T-helper 1 cell treated with Interleukin-12 subunit alpha and Interleukin-12 subunit beta and Interleukin-4 antibody, amounts not matched to agents 30 μg/mL and 1 μg/mL, for 36 hours (primary cell): ENCODE data around the gene ATP2B2.

Experiments used
- H3K27ac Mint-ChIP-seq: one replicate; pipeline ENCODE4 v1.8.0; 2021; ENCODE audit warnings: mild to moderate bottlenecking, mixed read lengths
- H3K27me3 Mint-ChIP-seq: one replicate; pipeline ENCODE4 v1.8.0; 2021; ENCODE audit warnings: low read depth, mixed read lengths
- H3K36me3 Mint-ChIP-seq: one replicate; pipeline ENCODE4 v1.8.0; 2021; ENCODE audit warnings: low read depth, mixed read lengths
- H3K4me1 Mint-ChIP-seq: one replicate; pipeline ENCODE4 v1.8.0; 2021; ENCODE audit warnings: low read depth, mixed read lengths
- H3K4me3 Mint-ChIP-seq: one replicate; pipeline ENCODE4 v1.8.0; 2021; ENCODE audit warnings: mild to moderate bottlenecking, moderate library complexity, mixed read lengths
- H3K9me3 Mint-ChIP-seq: one replicate; pipeline ENCODE4 v1.8.0; 2021; ENCODE audit warnings: mixed read lengths

The ATP2B2 gene

DNA sequence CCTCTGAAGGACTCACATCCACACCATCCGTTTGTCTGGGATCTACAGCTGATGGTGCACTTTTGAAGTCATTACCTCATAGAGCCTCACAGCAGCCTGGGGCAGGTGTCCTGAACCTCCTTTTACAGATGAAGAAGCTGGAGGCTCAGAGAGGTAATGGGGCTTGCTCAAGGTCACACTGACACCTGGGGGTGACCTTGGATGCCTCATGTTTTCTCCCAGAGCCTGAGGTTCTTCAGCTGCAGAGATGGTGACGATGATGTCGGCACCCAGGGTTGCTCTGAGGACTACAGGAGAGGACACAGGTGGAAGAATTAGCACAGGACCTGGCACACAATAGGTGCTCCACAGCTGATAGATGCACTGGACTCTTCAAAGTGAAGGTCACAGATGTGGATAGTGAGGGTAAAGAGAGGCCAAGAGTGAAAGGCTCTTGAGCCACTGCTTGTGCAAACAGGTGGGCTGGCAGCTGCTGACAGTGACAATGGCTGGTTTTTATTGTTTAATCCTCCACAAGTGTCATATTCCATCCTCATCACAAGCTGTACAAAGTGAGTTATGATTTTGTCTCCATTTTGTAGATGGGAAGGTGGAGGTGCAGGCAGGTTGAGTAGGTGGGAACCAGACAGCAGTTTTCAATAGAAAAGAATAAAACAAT is 17.4 kb upstream of the ATP2B2 start:
- no peaks in the 10 kb centered on the region for H3K4me1 Mint-ChIP-seq
- peaks cover 32% of the 10 kb centered on the region for H3K27me3 Mint-ChIP-seq
- H3K9me3 Mint-ChIP-seq, result no peaks in the 10 kb centered on the region
- H3K27ac Mint-ChIP-seq, result no peak overlapping the region
- H3K36me3 Mint-ChIP-seq, result no peaks in the 10 kb centered on the region
- no peak overlapping the region for H3K4me3 Mint-ChIP-seq

DNA sequence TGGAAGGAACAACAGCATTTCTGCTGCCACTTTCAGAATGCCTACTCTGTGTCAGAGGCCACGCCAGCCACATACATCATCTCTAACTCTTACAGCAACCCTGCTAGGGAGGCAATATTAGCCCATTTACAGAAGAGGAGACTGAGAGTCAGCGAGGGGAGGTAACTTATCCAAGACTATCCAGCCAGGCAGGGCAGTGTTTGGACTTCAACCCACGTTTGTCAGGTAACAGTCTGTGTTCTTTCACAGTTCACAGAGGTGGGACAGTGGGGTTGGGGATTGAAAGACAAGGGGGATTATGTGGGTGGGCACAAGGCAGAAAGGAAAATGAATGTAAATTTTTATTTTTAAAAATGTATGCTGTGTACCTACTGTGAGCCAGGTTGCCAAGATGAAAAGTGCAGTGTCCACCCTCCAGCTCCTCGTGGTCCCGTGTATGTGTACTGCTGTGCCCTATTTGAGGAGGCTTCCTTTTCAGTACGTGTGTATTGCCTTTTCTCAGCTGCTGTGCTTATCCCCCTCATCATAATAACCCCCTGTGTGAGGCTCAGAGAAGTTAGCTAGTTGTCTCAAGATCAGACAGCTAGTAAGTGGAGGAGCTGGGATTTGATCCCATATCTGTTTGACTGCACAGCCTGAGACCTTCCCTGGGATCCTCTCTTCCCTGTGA is 16.5 kb upstream of the ATP2B2 start:
- Mint-ChIP-seq H3K4me3 (no peak overlapping the region), H3K27me3 (peaks cover 32% of the 10 kb centered on the region), H3K4me1 (no peaks in the 10 kb centered on the region), H3K27ac (no peak overlapping the region), H3K9me3 (no peaks in the 10 kb centered on the region), H3K36me3 (no peaks in the 10 kb centered on the region)

DNA sequence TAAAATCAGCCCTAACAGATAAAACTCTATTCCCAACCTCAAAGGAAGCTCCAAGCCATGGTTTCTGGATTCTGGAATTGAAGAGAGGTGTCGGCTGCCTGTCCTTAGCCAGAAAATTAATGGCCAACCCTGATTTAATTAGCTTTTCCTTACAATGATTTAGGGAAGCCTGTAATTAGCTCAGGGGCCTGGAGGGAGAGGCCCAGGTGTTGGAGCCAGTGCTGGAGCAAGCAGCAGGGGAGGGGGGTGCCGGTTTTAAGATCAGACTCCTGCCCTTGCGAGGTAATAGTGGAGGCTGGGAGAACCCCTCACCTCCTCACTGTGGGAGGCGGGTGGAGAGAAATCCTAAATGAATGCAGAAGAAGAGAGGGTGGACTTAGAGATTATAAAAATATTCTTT is 14.7 kb upstream of the ATP2B2 start:
- H3K27me3 Mint-ChIP-seq, result peaks cover 25% of the 10 kb centered on the region
- no peaks in the 10 kb centered on the region for H3K4me1 Mint-ChIP-seq
- H3K27ac Mint-ChIP-seq, result no peak overlapping the region
- H3K36me3 Mint-ChIP-seq, result no peaks in the 10 kb centered on the region
- no peaks in the 10 kb centered on the region for H3K9me3 Mint-ChIP-seq
- H3K4me3 Mint-ChIP-seq, result no peak overlapping the region

DNA sequence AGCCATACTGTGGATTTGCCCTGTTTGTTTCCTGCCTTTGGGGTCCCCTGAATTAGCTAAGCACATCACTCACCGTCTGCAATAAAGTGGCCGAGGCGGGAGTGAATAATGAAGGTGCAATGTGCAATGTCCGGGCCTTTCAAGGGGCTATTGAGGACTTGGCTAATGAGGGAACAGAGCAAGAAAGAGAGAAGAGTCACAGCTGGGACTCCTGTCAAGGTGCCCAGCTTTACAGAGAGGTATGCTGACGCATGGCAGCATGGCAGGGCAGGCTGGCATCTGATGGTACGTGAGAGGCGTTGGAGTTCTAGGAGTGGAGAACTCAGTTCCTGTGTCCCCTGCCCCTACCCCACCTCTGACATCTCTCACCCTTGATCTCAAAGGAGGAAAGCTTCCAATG is 13.8 kb upstream of the ATP2B2 start:
- Mint-ChIP-seq H3K27me3 (peaks cover 18% of the 10 kb centered on the region), H3K36me3 (no peaks in the 10 kb centered on the region), H3K9me3 (no peaks in the 10 kb centered on the region), H3K4me1 (no peaks in the 10 kb centered on the region), H3K4me3 (no peak overlapping the region), H3K27ac (no peak overlapping the region)

DNA sequence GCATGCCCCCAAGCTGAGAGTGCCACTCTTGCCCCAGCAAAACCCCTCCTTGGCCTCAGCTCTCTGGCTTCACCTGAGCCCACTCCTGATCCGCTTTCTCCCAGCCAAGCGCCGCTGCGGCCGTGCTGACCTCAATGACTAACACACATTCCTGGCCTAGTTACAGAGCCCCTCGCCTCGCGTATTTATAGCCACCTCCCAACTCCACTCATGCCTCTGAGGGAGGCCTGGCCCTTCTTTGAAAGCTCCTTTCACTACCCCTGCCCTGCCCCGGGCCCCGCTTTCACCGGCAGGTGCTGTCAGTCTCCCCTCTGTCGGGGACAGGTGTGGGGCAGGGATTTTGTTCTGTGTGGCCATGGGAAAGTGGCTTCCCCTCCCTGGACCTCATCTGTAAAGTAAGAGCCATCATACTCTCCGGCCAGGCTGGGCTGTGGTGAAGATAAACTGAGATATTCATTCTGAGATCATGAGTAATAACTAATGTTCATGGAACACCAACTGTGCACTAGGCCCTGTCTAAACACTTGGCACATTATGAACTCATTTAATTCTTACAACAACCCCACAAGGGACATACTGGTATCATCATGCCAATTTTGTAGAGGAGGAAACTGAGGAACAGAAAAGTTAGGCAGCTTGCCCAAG is 13.2 kb upstream of the ATP2B2 start:
- Mint-ChIP-seq H3K4me3 (no peak overlapping the region), H3K27me3 (peaks cover 12% of the 10 kb centered on the region), H3K9me3 (no peaks in the 10 kb centered on the region), H3K27ac (no peak overlapping the region), H3K36me3 (no peaks in the 10 kb centered on the region), H3K4me1 (no peaks in the 10 kb centered on the region)

DNA sequence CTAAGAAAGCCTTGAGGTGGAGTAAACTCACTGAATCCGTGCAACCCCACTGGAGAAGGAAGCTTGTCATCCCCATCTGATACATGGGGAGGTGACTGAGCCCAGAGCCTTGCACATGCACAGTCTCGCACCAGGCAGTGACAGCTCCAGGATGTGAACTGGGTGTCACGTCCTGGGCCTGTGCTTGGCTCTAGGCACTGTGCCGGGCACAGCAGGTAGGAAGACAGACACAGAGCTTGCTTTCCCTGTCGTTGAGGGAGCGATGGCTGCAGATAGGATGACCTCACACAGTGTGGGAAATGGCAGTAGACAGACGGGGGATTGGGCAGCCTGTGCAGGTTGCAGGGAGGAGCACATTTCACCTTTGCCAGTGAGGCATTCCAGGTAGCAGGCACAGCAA is 12.2 kb upstream of the ATP2B2 start:
- Mint-ChIP-seq H3K9me3 (no peaks in the 10 kb centered on the region), H3K4me3 (no peak overlapping the region), H3K27me3 (peaks cover 7% of the 10 kb centered on the region), H3K36me3 (no peaks in the 10 kb centered on the region), H3K4me1 (no peaks in the 10 kb centered on the region), H3K27ac (no peak overlapping the region)

DNA sequence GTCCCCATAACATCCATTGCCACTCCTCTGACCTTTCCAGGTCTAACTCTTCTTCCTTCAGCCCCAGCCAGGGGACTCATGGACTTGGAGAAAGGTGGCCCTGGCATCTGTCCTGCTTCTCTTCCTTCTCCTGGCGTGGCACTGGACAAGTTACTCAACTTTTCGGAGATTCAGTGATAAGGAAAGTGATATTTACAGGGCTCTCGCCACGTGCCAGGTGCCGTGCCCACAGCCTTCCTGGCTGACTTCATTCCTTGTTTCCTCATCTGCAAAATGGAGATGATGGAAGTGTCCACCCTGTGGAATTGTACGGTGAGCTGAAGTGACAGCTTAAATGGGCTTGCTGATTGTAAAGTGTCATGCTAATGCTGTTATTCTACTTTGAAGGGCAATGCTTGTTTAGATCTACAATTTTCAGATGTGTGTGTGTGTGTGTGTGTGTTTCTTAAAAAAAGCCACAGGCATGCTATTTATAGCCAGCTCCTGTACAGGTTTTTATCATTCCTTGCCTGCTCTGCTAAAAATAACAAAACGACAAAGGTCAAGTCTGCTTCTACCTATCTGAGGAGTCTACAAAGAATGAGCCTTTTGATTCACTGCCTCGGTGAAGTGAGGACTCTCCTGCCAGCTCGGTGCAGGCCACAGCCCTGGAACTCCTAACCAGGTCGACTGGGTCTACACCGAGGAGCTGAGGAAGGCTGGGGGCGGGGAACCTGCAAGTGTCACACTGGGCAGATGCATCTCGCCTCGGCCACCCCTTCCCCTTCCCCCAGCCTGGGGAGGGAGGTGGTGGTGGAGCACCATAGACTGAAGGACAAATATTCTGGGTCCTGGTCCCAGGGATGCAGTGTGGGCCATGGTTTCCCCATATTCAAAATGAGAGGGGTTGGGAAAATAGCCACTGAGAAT is 11.4 kb upstream of the ATP2B2 start:
- H3K27ac Mint-ChIP-seq, result no peak overlapping the region
- H3K27me3 Mint-ChIP-seq, result peaks cover 5% of the 10 kb centered on the region
- H3K36me3 Mint-ChIP-seq, result no peaks in the 10 kb centered on the region
- no peaks in the 10 kb centered on the region for H3K4me1 Mint-ChIP-seq
- H3K4me3 Mint-ChIP-seq, result no peak overlapping the region
- H3K9me3 Mint-ChIP-seq, result no peaks in the 10 kb centered on the region

DNA sequence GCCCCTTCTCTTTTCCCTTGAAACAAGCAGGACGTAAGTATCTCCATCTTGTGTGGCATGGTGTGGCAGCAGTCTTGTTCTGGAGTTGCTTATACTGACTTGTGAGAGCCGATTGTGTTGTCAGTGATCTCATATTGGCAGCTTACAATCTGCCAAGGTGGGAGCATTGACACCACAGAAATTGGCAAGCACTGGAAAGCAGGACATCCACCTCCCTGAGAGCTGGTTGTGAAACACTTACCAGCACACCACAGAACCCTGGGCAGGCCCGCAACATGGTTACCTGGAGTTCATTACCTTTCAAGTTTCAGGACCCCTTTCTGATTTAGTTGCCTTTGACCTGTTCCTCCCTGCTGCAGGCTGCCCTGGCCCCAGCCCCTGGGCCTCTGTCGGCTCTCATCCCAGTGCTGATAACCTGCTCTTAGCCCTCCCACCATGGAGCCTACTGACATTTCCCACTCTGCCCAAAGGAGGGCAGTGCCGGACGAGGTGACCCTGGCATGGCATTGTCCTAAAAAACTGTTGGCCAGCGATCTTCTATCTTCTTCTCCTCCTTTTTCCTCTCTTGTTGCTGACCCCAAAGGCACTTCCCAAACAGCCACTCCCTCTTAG is 10.6 kb upstream of the ATP2B2 start:
- no peak overlapping the region for H3K27ac Mint-ChIP-seq
- H3K4me1 Mint-ChIP-seq, result no peaks in the 10 kb centered on the region
- peaks cover 2% of the 10 kb centered on the region for H3K27me3 Mint-ChIP-seq
- H3K9me3 Mint-ChIP-seq, result no peaks in the 10 kb centered on the region
- no peak overlapping the region for H3K4me3 Mint-ChIP-seq
- H3K36me3 Mint-ChIP-seq, result no peaks in the 10 kb centered on the region

DNA sequence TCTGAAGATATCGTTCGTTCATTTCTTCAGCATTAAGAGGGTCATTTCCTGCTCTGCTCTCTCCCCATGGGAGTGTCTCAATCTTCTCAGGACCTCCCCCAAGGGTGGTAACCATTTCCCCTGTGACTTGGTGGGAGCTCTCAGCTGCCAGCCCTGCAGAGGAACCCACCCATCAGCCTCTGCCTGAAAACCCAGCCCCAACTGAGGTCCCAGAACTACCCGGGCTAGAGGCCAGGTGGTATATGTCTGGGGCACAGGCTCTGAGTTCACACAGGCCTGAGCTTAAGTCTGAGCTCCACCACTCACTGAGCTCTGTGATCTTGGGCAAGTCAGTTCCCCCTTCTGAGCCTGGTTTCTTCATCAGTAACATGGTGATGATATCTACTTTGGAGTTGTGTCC is 10.0 kb upstream of the ATP2B2 start:
- Mint-ChIP-seq H3K4me1 (no peaks in the 10 kb centered on the region), H3K36me3 (no peaks in the 10 kb centered on the region), H3K27ac (no peak overlapping the region), H3K9me3 (no peaks in the 10 kb centered on the region), H3K4me3 (no peak overlapping the region), H3K27me3 (peaks cover 5% of the 10 kb centered on the region)

DNA sequence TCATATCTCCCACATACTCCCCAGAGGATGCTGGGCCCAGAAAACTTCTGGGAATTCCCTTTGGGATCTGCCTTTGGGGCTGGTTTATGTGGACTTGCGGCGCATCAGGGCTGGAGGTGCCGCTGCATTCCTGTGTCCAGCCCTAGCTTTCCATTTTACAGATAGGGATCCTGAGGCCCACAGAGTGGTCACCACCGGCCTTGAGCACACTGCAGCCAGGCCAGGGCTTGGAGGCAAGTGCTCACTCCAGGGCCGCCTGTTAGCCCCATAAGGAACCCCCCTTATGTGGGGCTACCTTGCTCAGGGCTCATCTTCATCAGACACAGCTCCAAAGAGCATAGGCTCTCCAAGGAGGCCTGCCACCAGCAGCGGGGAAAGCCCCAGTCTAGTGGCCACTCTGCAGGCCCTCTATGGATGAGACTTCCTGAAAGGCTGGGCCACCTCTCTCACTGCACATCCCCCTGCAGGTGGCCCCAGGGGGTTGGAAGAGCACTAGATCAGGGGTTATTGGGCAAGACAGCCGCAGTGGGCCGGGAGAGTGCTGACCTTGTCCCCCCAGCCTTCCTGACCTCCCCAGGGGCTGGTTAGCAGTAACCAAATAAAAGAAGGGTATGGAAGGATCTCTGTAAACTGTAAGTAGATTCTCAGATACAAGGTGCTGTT is 9.2 kb upstream of the ATP2B2 start:
- H3K36me3 Mint-ChIP-seq, result no peaks in the 10 kb centered on the region
- H3K27ac Mint-ChIP-seq, result no peak overlapping the region
- no peaks in the 10 kb centered on the region for H3K9me3 Mint-ChIP-seq
- peaks cover 5% of the 10 kb centered on the region for H3K27me3 Mint-ChIP-seq
- H3K4me1 Mint-ChIP-seq, result no peaks in the 10 kb centered on the region
- H3K4me3 Mint-ChIP-seq, result no peak overlapping the region

DNA sequence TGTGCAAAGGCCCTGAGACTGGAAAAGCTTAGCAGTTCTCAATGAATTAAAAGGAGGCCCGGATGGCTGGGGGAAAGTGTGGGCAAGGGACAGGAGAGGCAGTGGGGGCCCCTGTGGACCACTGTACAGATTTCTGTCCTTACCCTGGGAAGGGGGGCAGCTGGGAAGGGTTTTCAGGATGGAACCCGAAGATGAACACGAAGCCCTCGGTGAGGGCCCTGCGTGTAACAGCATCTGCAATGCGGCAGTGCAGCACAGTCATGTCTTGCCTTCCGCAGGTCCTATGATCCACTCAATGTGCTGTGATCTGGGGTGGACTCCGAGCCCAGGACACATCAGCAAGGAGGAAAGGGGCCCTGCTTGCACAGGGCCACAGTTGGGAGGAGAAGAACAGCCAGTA is 7.9 kb upstream of the ATP2B2 start:
- Mint-ChIP-seq H3K9me3 (no peaks in the 10 kb centered on the region), H3K27ac (no peak overlapping the region), H3K27me3 (peaks cover 12% of the 10 kb centered on the region), H3K4me1 (no peaks in the 10 kb centered on the region), H3K4me3 (no peak overlapping the region), H3K36me3 (no peaks in the 10 kb centered on the region)

DNA sequence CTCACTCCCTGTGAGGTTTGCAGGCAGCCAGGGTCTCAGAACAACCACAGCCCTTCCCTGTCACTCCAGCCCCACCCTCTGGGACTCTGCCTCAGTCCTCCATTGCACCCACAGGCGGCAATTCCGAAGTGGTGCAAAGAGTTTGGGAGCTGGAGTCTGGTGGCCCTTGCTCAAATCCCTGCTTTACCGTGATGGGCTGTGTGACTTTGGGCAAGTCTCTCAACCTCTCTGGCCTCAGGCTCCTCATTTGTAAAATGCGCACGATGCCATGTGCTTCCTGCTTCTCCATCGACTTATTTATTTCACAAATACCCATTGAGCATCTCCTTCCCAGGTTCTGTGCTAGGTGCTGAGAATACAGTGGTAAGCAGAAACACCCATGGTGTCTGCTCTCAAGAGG is 7.3 kb upstream of the ATP2B2 start:
- Mint-ChIP-seq H3K9me3 (no peaks in the 10 kb centered on the region), H3K27me3 (peaks cover 17% of the 10 kb centered on the region), H3K27ac (no peak overlapping the region), H3K4me3 (no peak overlapping the region), H3K36me3 (no peaks in the 10 kb centered on the region), H3K4me1 (no peaks in the 10 kb centered on the region)

DNA sequence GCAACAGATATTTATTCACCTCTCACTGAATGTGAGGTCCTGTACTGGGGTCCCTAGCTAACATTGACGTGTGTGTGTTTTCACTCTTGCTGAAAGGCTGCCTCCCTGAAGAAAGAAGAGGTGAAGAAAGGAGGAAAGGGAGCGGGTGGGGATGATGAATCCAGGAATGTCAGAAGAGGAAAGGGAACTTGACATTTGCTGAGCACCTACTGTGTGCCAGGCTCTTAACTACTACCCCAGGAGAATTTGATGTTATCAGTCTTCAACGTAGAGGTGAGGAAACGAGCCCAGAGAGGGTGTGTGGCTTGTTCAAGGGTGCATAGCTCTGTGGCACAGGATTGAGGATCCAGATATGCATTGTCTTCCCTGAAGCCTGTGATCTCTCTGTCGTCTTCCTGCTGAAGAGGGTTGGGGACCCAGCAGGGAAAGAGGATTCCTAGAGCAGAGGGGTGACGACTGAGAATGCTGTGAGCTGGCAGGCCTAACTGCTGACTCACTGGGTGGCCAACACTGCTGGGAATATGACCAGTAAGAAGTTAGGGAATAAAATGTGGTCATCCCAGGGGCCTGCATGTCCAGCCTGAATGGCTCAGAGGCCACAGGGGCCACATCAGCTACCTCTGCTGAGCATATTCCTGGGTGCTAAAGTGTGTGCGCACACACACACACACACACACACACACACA is 6.6 kb upstream of the ATP2B2 start:
- no peaks in the 10 kb centered on the region for H3K9me3 Mint-ChIP-seq
- H3K4me3 Mint-ChIP-seq, result no peak overlapping the region
- no peaks in the 10 kb centered on the region for H3K36me3 Mint-ChIP-seq
- no peak overlapping the region for H3K27ac Mint-ChIP-seq
- H3K4me1 Mint-ChIP-seq, result no peaks in the 10 kb centered on the region
- peaks cover 17% of the 10 kb centered on the region for H3K27me3 Mint-ChIP-seq
